Peyer's patch (tissue), 4 donors: Measurements from ENCODE around the gene SLC12A9. TPM values are rescaled to one million over a fixed set of nuclear protein-coding genes. Genes with fewer than 3 reads are reported as not detected.
"Not testable (repeated sequence)": the region's sequence is repeated elsewhere in the genome, so short reads cannot be mapped to it uniquely, and the experiment has no call there.

Experiments used
- DNase-seq, 3 donors: peaks; one replicate each; pipeline ENCODE4 v3.0.0-alpha.2; 2017 to 2019
- H3K27ac ChIP-seq, 4 donors: fragments of 200-600 bp; sonication (generic); one replicate each; pipeline ENCODE4 v1.5.1; 2016 to 2019
- H3K27me3 ChIP-seq, 2 donors: fragments of 200-600 bp; sonication (generic); one replicate each; pipeline ENCODE4 v1.5.1; 2019
- H3K36me3 ChIP-seq, 3 donors: fragments of 200-600 bp; sonication (generic); one replicate each; pipeline ENCODE4 v1.5.1; 2016 to 2019
- H3K4me1 ChIP-seq, 4 donors: fragments of 200-600 bp; sonication (generic); one replicate each; pipeline ENCODE4 v1.5.1; 2016 to 2019
- H3K4me3 ChIP-seq, 4 donors: fragments of 200-600 bp; sonication (generic); 1 replicate in 3 of 4; 2 replicates in 1 of 4; pipeline ENCODE4 v1.5.1; 2016 to 2019; ENCODE audit warnings: mild to moderate bottlenecking in 1 of 4
- H3K9me3 ChIP-seq, 4 donors: fragments of 200-600 bp; sonication (generic); one replicate each; pipeline ENCODE4 v1.5.1; 2016 to 2019; ENCODE audit warnings: mild to moderate bottlenecking in 1 of 4
- POLR2A ChIP-seq, 2 donors: fragments of 450-650 bp; IDR thresholded peaks; one replicate each; pipeline ENCODE4 v1.5.1; 2017; ENCODE audit warnings: antibody characterized with exemption in 2 of 2, mild to moderate bottlenecking in 2 of 2, moderate library complexity in 2 of 2
- total RNA-seq, 4 donors: library from RNA; depleted of rRNA; stranded (reverse); fragments of >200 nt; gene quantifications; one replicate each; pipeline ENCODE4 v1.1.0, GENCODE V29; 2016
- TF ChIP-seq, protein P1 (sequence below), 6 experiments: fragments of 450-650 bp in 4 of 6; fragments of 200-600 bp in 2 of 6; sonication (generic) in 1 of 6; IDR thresholded peaks; one replicate each; pipeline ENCODE4 v1.5.1; 2017 to 2019; ENCODE audit warnings: antibody characterized with exemption in 6 of 6, mild to moderate bottlenecking in 3 of 6, moderate library complexity in 1 of 6

Gene SLC12A9
- total RNA-seq: 10 to 100 TPM; 24.8 to 51.1 (median 28.2) TPM

- peak; percentile 90 to 96 (median 95) for DNase-seq
- TF ChIP-seq, protein P1, sequence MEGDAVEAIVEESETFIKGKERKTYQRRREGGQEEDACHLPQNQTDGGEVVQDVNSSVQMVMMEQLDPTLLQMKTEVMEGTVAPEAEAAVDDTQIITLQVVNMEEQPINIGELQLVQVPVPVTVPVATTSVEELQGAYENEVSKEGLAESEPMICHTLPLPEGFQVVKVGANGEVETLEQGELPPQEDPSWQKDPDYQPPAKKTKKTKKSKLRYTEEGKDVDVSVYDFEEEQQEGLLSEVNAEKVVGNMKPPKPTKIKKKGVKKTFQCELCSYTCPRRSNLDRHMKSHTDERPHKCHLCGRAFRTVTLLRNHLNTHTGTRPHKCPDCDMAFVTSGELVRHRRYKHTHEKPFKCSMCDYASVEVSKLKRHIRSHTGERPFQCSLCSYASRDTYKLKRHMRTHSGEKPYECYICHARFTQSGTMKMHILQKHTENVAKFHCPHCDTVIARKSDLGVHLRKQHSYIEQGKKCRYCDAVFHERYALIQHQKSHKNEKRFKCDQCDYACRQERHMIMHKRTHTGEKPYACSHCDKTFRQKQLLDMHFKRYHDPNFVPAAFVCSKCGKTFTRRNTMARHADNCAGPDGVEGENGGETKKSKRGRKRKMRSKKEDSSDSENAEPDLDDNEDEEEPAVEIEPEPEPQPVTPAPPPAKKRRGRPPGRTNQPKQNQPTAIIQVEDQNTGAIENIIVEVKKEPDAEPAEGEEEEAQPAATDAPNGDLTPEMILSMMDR (IDR thresholded peaks at IDR 0.05): peak; percentile 81 to 94 (median 92)
- peak in 1 of 2 donors; percentile 13 for TF ChIP-seq POLR2A (IDR thresholded peaks at IDR 0.05)
- Histone ChIP-seq H3K4me1 (peaks cover 0 to 11% (median 0%) of the 10 kb centered on the region in 4 donors), H3K36me3 (peaks cover 0 to 9% (median 0%) of the 10 kb centered on the region in 3 donors), H3K4me3 (peak within 1 kb of the TSS; percentile 59 to 89 (median 82)), H3K27ac (peak within 1 kb of the TSS; percentile 54 to 89 (median 68)), H3K27me3 (no peaks in the 10 kb centered on the region), H3K9me3 (no peaks in the 10 kb centered on the region)
These were observed at the start of gene SLC12A9 for GRCh38 chr7:100852048-100852872. SLC12A9 (plus strand) TSS chr7:100852713; CDS start chr7:100854198, 1,485 bp downstream.

DNA sequence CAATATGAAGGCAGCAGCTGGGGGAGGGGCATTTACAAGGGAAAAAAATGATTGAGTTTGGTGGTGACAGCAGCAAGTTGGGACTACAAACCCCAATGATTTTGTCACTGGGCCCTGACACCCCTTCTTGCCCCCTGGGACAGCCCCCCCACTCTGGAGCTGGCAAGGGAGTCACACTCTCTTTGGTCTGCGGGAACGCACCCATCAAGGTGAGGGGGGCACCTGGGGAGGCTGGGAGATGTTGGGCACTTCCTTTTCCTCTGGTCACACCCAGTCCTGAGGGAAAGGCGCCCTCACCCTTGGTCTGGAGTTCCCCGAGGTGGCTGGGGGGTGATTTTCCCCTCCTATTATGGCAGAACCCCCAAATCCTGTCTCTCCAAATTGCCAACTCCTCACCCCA lies 49.6 kb upstream of the SLC12A9 start:
- Histone ChIP-seq H3K27me3 (no peaks in the 10 kb centered on the region), H3K4me3 (peak overlapping the region in 1 of 4 donors; percentile 32), H3K36me3 (peaks cover 0 to 31% (median 0%) of the 10 kb centered on the region in 3 donors), H3K27ac (peak overlapping the region; percentile 22 to 72 (median 46)), H3K9me3 (no peaks in the 10 kb centered on the region), H3K4me1 (peaks cover 0 to 43% (median 7%) of the 10 kb centered on the region in 4 donors)
- DNase-seq: no peak
- TF ChIP-seq, protein P1 (IDR thresholded peaks at IDR 0.05): no peak
- TF ChIP-seq POLR2A (IDR thresholded peaks at IDR 0.05): no peak

GRCh38 chr7:100803398-100804161 lies 48.9 kb upstream of the SLC12A9 start:
- DNase-seq: peak; percentile 65 to 90 (median 81)
- Histone ChIP-seq H3K27ac (peak overlapping the region; percentile 22 to 72 (median 46)), H3K27me3 (no peaks in the 10 kb centered on the region), H3K36me3 (peaks cover 0 to 37% (median 0%) of the 10 kb centered on the region in 3 donors), H3K4me1 (peaks cover 0 to 43% (median 7%) of the 10 kb centered on the region in 4 donors), H3K9me3 (no peaks in the 10 kb centered on the region), H3K4me3 (peak overlapping the region in 2 of 4 donors; percentile 32 to 36)
- no peak for TF ChIP-seq POLR2A (IDR thresholded peaks at IDR 0.05)
- TF ChIP-seq, protein P1 (IDR thresholded peaks at IDR 0.05): no peak

DNA sequence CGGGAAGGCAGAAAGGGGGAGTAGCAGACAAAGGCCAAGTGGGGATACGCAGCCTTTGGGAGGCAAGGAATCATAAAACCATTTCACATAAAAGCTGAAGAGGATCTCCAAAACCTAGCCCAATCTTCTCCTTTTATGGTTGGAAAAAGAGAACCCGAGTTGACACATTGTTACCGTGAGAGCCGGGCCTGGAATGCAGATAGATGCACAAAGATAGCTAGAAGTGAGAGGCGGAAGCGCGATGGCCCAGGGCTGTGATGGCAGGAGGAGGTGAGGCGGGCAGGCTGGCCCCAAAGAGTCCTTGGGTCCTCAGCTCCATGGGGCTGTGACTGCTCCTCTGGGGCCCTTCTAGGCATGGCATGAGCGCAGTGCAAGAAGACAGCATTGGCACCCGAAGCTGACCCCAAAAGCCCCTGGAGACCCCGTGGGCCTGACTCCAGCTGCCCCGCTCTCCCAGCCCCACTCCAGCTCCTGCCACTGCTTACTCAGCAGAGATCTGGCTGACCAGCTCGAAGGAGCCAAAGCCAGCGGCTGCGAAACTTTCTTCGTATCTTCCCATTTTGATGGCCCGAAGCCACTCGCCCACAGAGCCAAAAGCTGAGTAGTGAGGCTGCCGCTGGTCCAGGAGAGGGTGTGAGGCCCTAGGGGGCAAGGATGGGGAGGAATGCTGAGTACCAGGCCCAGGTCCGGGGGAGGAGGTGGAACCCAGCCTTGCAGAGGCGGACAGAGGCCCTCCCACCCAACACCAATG lies 47.7 kb upstream of the SLC12A9 start:
- TF ChIP-seq, protein P1 (IDR thresholded peaks at IDR 0.05): no peak
- TF ChIP-seq POLR2A (IDR thresholded peaks at IDR 0.05): no peak
- no peaks in the 10 kb centered on the region for H3K27me3 ChIP-seq
- no peak overlapping the region for H3K4me3 ChIP-seq
- no peaks in the 10 kb centered on the region for H3K9me3 ChIP-seq
- DNase-seq: no peak
- peaks cover 0 to 41% (median 7%) of the 10 kb centered on the region in 4 donors for H3K4me1 ChIP-seq
- peaks cover 0 to 44% (median 0%) of the 10 kb centered on the region in 3 donors for H3K36me3 ChIP-seq
- H3K27ac ChIP-seq: peak overlapping the region in 2 of 4 donors; percentile 1 to 13

DNA sequence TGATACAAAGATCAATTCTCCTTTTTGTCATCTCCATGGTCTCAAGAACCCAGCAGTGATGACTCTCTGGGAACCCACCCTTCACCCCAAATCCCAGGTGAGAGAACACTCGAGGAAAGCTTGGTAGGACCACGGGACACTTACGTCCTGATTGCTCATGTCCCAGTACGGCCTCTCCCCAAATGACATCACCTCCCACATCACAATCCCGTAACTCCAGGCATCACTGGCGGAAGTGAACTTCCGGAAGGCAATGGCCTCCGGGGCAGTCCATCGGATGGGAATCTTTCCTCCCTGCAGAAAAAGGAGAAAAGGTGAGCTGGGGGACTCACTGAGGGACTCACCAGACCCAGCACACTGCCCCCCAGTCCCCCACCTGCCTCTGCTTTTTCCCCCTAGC lies 46.2 kb upstream of the SLC12A9 start:
- Histone ChIP-seq H3K4me3 (no peak overlapping the region), H3K4me1 (peaks cover 0 to 26% (median 7%) of the 10 kb centered on the region in 4 donors), H3K36me3 (peaks cover 0 to 49% (median 0%) of the 10 kb centered on the region in 3 donors), H3K27ac (no peak overlapping the region), H3K27me3 (no peaks in the 10 kb centered on the region), H3K9me3 (no peaks in the 10 kb centered on the region)
- no peak for DNase-seq
- TF ChIP-seq, protein P1 (IDR thresholded peaks at IDR 0.05): no peak
- TF ChIP-seq POLR2A (IDR thresholded peaks at IDR 0.05): no peak

GRCh38 chr7:100806883-100807282 lies 45.6 kb upstream of the SLC12A9 start:
- peaks cover 0 to 54% (median 0%) of the 10 kb centered on the region in 3 donors for H3K36me3 ChIP-seq
- H3K4me3 ChIP-seq, H3K27ac ChIP-seq, H3K9me3 ChIP-seq, DNase-seq, H3K27me3 ChIP-seq: not testable (repeated sequence)
- H3K4me1 ChIP-seq: peaks cover 0 to 22% (median 7%) of the 10 kb centered on the region in 4 donors
